Breast epithelium (tissue), 4 donors: ENCODE measurements around the gene KSR2. TPM values are rescaled to one million over a fixed set of nuclear protein-coding genes. Genes with fewer than 3 reads are reported as not detected.

Source experiments
- DNase-seq, 2 donors: peaks; one replicate each; pipeline ENCODE4 v3.0.0-alpha.2; 2019; ENCODE audit warnings: low spot score in 2 of 2
- H3K27ac ChIP-seq, 2 donors: fragments of 200-600 bp; sonication (generic) in 1 of 2; one replicate each; pipeline ENCODE4 v1.5.1; 2016 to 2019; ENCODE audit warnings: mild to moderate bottlenecking in 1 of 2
- H3K27me3 ChIP-seq, 2 donors: fragments of 200-600 bp; sonication (generic) in 1 of 2; one replicate each; pipeline versions ENCODE4 v1.5.1 to v1.6.0; 2017 to 2019; ENCODE audit warnings: control low read depth in 1 of 2, mild to moderate bottlenecking in 1 of 2
- H3K36me3 ChIP-seq: fragments of 200-600 bp; one replicate; pipeline ENCODE4 v1.5.1; 2019
- H3K4me1 ChIP-seq, 2 donors: fragments of 200-600 bp; sonication (generic); one replicate each; pipeline ENCODE4 v1.5.1; 2016 to 2019; ENCODE audit warnings: control low read depth in 1 of 2
- H3K4me3 ChIP-seq, 3 donors: fragments of 200-600 bp; sonication (generic); 1 replicate in 2 of 3; 2 replicates in 1 of 3; pipeline ENCODE4 v1.5.1; 2016 to 2019; ENCODE audit warnings: mild to moderate bottlenecking in 3 of 3, moderate library complexity in 2 of 3
- H3K9me3 ChIP-seq, 2 donors: fragments of 200-600 bp; sonication (generic) in 1 of 2; one replicate each; pipeline ENCODE4 v1.5.1; 2016 to 2019; ENCODE audit warnings: control low read depth in 1 of 2
- CTCF ChIP-seq, 3 donors: fragments of 450-650 bp; IDR thresholded peaks; one replicate each; pipeline ENCODE4 v1.5.1; 2016 to 2017; ENCODE audit warnings: antibody characterized with exemption in 3 of 3, mild to moderate bottlenecking in 3 of 3, moderate library complexity in 3 of 3
- POLR2A ChIP-seq: fragments of 450-650 bp; IDR thresholded peaks from one replicate; pipeline ENCODE4 v1.6.1; 2016; ENCODE audit warnings: antibody characterized with exemption, mild to moderate bottlenecking, moderate library complexity
- POLR2AphosphoS5 ChIP-seq, 3 donors: sonication (generic); formaldehyde crosslinking; IDR thresholded peaks; one replicate each; pipeline ENCODE4 v1.6.1; 2017; ENCODE audit warnings: antibody characterized with exemption in 3 of 3
- intact Hi-C: fragments of 100-400 bp; cut with DNase I; formaldehyde crosslinking; loops from one replicate; pipeline ENCODE4 v1.15.1; 2023; ENCODE audit warnings: low total_unique reads
- total RNA-seq, 3 donors: library from RNA; depleted of rRNA; stranded (reverse); fragments of >200 nt; gene quantifications; one replicate each; pipeline ENCODE4 v1.1.0, GENCODE V29; 2016

The KSR2 gene
- total RNA-seq, 3 donors from 2014 or later, result under 0.01 to 1.9 (median 0.33) TPM

DNA sequence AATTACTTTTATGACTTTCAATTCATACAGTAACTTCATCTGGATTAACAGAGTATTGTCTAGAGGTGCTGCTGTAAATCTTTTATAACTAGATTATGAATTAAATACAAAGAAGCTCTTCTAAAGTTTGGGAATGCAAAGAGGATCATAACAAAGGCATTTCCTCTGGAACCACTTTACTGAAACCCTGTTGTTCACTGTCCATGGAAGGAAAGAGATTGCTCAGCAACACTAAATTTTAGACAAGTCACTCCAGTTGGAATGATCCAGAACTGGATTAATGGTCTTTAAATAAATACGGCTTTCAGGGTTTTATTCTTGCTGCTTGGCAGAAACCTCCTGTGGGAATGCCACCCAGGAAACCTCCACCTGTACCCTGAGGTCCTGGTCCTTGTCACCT is 250.6 kb downstream of the KSR2 start:
- Histone ChIP-seq H3K27ac (no peak overlapping the region), H3K36me3 (no peaks in the 10 kb centered on the region), H3K4me3 (no peak overlapping the region), H3K4me1 (no peaks in the 10 kb centered on the region), H3K27me3 (no peaks in the 10 kb centered on the region), H3K9me3 (peaks cover 0 to 8% of the 10 kb centered on the region in 2 donors)
- TF ChIP-seq POLR2AphosphoS5 (IDR thresholded peaks at IDR 0.05) (no peak), POLR2A (no peak), CTCF (IDR thresholded peaks at IDR 0.05) (no peak)
- no peak for DNase-seq
- intact Hi-C loops, result no loop called here

GRCh38 chr12:117714203-117714602 is 254.6 kb downstream of the KSR2 start:
- H3K9me3 ChIP-seq, result peaks cover 0 to 8% of the 10 kb centered on the region in 2 donors
- peaks cover 0 to 5% of the 10 kb centered on the region in 2 donors for H3K27me3 ChIP-seq
- H3K4me1 ChIP-seq, result no peaks in the 10 kb centered on the region
- no peak overlapping the region for H3K27ac ChIP-seq
- no peak overlapping the region for H3K4me3 ChIP-seq
- DNase-seq, result no peak
- intact Hi-C loops, result no loop called here
- TF ChIP-seq CTCF (IDR thresholded peaks at IDR 0.05) (no peak), POLR2A (no peak), POLR2AphosphoS5 (IDR thresholded peaks at IDR 0.05) (no peak)
- no peaks in the 10 kb centered on the region for H3K36me3 ChIP-seq

DNA sequence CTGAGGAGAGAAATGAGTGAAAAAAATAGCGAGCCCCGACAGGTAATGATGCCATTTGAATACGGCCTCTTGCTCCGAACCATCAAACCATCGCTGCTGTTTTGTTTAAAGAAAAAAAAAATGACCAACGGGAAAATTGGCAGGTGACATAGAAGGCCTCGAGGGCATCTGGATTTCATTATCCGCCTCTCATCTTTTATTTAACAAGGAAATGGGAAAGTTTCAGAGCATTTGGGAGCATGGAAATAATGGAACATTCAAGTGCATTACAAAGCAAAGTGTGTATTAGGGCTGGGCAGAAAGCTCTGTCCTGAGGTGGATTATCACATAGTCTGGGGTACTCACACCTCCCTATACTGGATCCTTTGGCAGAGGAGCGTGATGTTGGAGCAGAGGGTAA is 258.7 kb downstream of the KSR2 start:
- Histone ChIP-seq H3K36me3 (no peaks in the 10 kb centered on the region), H3K4me3 (no peak overlapping the region), H3K27me3 (peaks cover 0 to 5% of the 10 kb centered on the region in 2 donors), H3K4me1 (no peaks in the 10 kb centered on the region), H3K27ac (no peak overlapping the region), H3K9me3 (no peaks in the 10 kb centered on the region)
- intact Hi-C loops, result no loop called here
- TF ChIP-seq CTCF (IDR thresholded peaks at IDR 0.05) (no peak), POLR2A (no peak), POLR2AphosphoS5 (IDR thresholded peaks at IDR 0.05) (no peak)
- DNase-seq, result no peak

DNA sequence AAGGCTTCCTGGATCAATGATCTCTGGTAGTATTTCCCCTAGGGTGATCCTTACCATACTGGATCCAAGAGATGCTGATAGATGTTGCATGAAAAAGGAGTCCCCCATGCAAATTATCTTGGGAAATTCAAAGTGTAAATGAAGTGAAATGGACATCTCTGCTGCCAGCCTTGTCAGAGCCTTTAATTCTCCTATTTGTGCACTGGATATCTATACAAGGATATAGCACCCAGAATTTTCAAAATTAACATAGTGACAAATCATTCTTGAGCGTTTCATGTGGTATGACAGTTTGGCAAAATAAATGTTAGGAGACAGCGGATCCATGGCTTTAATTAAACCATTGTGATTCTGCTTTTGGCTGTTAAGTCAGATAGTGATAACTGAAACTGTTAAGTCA is 260.9 kb downstream of the KSR2 start:
- Histone ChIP-seq H3K4me1 (no peaks in the 10 kb centered on the region), H3K4me3 (no peak overlapping the region)
- TF ChIP-seq CTCF (IDR thresholded peaks at IDR 0.05), result no peak
- no peak for TF ChIP-seq POLR2AphosphoS5 (IDR thresholded peaks at IDR 0.05)
- TF ChIP-seq POLR2A, result no peak

DNA sequence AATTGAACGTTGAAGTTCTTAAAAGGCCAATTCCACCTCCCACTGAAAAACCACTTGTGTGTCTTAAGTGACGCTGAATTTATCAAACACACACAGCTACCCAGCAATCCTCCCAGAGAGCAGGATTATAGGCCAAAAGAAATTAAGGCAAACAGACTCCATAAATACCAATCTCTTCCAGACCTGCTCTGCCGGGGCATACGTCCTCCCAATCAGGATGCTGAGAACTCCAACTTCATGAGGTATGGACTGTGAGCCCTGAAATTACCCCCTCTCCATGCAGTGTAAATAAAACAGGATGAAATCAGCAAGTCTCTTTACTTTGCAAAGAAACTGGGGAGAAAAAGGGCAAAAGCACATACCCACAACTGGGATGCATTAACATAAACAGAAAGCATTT is 265.2 kb downstream of the KSR2 start:
- Histone ChIP-seq H3K4me3 (no peak overlapping the region), H3K4me1 (no peaks in the 10 kb centered on the region), H3K9me3 (no peaks in the 10 kb centered on the region), H3K27me3 (no peaks in the 10 kb centered on the region), H3K36me3 (no peaks in the 10 kb centered on the region), H3K27ac (no peak overlapping the region)
- TF ChIP-seq POLR2AphosphoS5 (IDR thresholded peaks at IDR 0.05) (no peak), CTCF (IDR thresholded peaks at IDR 0.05) (no peak)
- DNase-seq, result no peak
- intact Hi-C loops, result no loop called here

More for the DNA sequence above, 260.9 kb downstream of the KSR2 start:
- Histone ChIP-seq H3K27me3 (peaks cover 0 to 5% of the 10 kb centered on the region in 2 donors), H3K9me3 (no peaks in the 10 kb centered on the region), H3K36me3 (no peaks in the 10 kb centered on the region), H3K27ac (no peak overlapping the region)
- intact Hi-C loops, result no loop called here
- no peak for DNase-seq
